Measurements from ENCODE around the gene RAD50.
A peak's percentile ranks its signal among the peaks of the same experiment; 100 is the strongest.

The RAD50 gene

DNA sequence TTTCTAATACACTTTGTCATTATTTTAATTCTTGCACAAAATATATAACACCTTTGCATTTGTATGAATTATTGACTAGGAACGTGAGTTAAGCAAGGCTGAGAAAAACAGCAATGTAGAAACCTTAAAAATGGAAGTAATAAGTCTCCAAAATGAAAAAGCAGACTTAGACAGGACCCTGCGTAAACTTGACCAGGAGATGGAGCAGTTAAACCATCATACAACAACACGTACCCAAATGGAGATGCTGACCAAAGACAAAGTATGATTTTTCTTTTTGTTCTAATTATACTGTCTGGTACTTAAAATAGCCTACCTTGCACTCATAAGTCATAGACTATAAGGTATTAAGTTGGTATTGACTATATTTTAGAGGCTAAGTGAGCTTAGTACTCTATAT, 34.4 kb downstream of the RAD50 start:
- no peak overlapping the region for H3K4me3 ChIP-seq (ENCODE audit: low read depth, low read length)
- DNase-seq (ENCODE audit: low read depth) = no peak
- TF ChIP-seq, protein P1, sequence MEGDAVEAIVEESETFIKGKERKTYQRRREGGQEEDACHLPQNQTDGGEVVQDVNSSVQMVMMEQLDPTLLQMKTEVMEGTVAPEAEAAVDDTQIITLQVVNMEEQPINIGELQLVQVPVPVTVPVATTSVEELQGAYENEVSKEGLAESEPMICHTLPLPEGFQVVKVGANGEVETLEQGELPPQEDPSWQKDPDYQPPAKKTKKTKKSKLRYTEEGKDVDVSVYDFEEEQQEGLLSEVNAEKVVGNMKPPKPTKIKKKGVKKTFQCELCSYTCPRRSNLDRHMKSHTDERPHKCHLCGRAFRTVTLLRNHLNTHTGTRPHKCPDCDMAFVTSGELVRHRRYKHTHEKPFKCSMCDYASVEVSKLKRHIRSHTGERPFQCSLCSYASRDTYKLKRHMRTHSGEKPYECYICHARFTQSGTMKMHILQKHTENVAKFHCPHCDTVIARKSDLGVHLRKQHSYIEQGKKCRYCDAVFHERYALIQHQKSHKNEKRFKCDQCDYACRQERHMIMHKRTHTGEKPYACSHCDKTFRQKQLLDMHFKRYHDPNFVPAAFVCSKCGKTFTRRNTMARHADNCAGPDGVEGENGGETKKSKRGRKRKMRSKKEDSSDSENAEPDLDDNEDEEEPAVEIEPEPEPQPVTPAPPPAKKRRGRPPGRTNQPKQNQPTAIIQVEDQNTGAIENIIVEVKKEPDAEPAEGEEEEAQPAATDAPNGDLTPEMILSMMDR (IDR thresholded peaks at IDR 0.05; ENCODE audit: control insufficient read depth, extremely low read depth, insufficient read depth) = 0 out of 2 replicates have a peak, but pooled peaks have one; percentile 3

DNA sequence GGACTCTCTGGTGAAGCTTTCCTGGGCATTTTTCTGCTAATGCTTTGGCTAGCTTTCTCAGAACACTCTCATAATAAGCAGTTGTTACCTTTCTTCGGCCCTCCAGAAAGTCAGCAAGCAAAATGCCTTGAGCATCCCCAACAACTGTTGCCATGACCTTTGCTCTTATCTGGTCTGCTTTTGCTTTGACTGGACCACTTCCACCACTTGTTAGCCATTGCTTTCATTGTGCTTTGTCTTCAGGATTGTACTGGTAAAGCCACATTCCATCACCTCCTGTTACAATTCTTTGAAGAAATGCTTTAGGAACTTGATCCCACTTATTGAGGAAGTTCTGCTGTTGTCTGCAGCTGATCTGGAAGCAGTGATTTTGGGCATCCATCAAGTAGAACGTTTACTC, 35.7 kb downstream of the RAD50 start:
- TF ChIP-seq, protein P1 (IDR thresholded peaks at IDR 0.05; ENCODE audit: control insufficient read depth, extremely low read depth, insufficient read depth) = no peak
- DNase-seq (ENCODE audit: low read depth) = no peak
- H3K4me3 ChIP-seq (ENCODE audit: low read depth, low read length) = no peak overlapping the region

DNA sequence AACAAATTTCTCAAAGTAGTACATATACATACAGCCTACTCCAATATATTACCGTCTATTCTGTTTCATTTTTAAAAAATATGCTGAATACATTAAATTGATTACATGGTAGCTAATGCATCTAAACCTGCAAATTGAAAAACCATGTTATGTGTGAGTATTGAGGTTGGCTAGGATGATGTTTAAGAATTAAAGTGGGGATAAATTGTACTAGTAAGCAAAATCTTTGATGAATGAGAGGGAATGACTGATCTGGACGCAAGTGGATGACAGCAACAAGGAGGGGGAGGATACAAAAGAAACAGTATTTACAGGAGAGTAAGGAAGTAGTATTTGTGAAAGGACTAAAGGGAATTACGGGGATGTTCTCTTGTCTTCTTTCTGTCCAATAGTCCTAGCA, 37.4 kb downstream of the RAD50 start:
- TF ChIP-seq, protein P1 (IDR thresholded peaks at IDR 0.05; ENCODE audit: control insufficient read depth, extremely low read depth, insufficient read depth) = no peak
- H3K4me3 ChIP-seq (ENCODE audit: low read depth, low read length) = no peak overlapping the region
- DNase-seq (ENCODE audit: low read depth) = no peak

DNA sequence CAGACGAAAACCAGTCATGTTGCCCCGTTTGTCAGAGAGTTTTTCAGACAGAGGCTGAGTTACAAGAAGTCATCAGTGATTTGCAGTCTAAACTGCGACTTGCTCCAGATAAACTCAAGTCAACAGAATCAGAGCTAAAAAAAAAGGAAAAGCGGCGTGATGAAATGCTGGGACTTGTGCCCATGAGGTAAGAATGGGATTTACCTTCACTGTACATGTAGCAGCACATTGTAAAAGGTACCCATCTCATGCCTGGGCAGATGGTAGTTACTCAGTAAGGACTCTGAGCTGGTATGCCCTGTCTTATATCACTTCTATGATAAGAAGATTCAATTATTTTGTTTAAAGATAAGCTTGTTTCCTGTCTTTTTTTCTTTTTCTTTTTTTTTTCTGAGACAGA, 38.8 kb downstream of the RAD50 start:
- no peak for DNase-seq (ENCODE audit: low read depth)
- TF ChIP-seq, protein P1 (IDR thresholded peaks at IDR 0.05; ENCODE audit: control insufficient read depth, extremely low read depth, insufficient read depth) = no peak

DNA sequence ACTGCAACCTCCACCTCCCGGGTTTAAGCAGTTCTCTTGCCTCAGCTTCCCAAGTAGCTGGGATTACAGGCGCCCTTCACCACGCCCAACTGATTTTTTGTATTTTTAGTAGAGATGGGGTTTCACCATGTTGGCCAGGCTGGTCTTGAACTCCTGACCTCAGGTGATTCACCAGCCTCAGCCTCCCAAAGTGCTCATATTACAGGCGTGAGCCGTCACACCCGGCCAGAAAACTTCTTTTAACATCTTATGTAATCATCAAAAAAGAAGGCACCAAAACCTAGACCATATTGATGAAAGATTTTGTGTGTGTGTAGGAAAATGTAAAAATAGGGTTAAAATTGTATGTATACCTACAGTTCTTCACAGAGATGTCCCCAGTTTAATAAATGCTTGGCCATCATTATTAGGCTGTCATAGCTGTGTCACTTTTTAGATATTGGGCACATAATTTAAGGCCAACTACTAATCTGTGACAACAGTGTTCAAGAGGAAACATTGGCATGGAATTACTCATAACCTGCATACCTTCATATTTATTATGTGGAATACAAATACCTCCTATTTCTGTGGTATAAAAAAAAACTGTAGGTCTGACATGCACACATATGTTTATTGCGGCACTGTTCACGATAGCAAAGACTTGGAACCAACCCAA, 44.4 kb downstream of the RAD50 start:
- DNase-seq (ENCODE audit: low read depth) = no peak
- H3K4me3 ChIP-seq (ENCODE audit: low read depth, low read length) = no peak overlapping the region
- TF ChIP-seq, protein P1 (IDR thresholded peaks at IDR 0.05; ENCODE audit: control insufficient read depth, extremely low read depth, insufficient read depth) = no peak

More for the DNA sequence above, 38.8 kb downstream of the RAD50 start:
- H3K4me3 ChIP-seq (ENCODE audit: low read depth, low read length) = no peak overlapping the region

DNA sequence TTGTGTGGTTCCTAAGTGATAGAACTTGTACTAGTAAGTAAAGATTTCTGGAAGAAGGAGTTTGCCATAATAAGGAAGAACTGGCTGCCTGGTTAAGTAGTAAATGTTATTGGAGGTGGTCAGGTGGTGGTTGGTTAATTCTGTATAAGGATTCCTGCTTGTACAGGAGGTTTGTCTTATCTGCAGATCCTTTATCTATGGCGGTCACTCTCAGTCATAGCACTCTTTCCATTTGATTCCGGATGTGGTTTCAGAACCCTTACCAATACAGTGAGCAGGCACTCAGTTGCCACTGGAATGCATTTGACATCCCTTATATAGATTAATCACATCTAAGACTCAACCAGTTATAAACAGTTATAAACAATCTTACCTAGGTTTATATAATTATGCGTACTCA, 50.3 kb downstream of the RAD50 start:
- DNase-seq (ENCODE audit: low read depth) = no peak
- H3K4me3 ChIP-seq (ENCODE audit: low read depth, low read length) = no peak overlapping the region
- TF ChIP-seq, protein P1 (IDR thresholded peaks at IDR 0.05; ENCODE audit: control insufficient read depth, extremely low read depth, insufficient read depth) = no peak

DNA sequence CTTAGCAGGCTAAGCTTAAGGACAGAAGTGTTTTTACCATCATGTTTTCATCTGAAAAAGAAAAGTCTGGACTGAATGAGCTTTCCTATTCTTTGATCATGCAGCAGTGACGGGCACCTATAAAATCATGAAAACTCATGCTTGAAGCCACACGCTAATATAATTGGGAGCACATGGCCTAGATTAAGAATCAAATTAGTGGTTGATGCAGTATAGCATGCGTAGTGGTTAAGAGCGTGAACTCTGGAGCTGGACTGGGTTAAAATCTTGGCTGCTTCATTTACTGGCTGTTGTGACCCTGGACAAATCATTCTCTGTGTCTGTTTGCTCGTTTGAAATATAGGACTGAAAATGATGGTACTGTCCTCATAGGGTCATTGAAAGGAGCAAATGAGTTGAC, 51.3 kb downstream of the RAD50 start:
- no peak for DNase-seq (ENCODE audit: low read depth)
- no peak overlapping the region for H3K4me3 ChIP-seq (ENCODE audit: low read depth, low read length)
- TF ChIP-seq, protein P1 (IDR thresholded peaks at IDR 0.05; ENCODE audit: control insufficient read depth, extremely low read depth, insufficient read depth) = no peak

All from LNCaP clone FGC (cell line).